MM.1S (cell line): ENCODE measurements around the gene PARP11.

Experiments
- DNase-seq: peaks from one replicate; pipeline ENCODE4 v3.0.0-alpha.2; 2015
- H2AFZ ChIP-seq: fragments of 300-600 bp; sonication (generic); 2 replicates; pipeline ENCODE4 v1.6.0; 2016; ENCODE audit warnings: antibody characterized with exemption, low read length
- H3F3A ChIP-seq: fragments of 300-600 bp; sonication (generic); 2 replicates; pipeline ENCODE4 v1.6.1; 2016; ENCODE audit warnings: mild to moderate bottlenecking, antibody characterized with exemption, low read length, moderate library complexity, mixed read lengths; ENCODE audit not compliant: insufficient read depth
- H3K27ac ChIP-seq: fragments of 300-600 bp; sonication (generic); 2 replicates; pipeline ENCODE4 v1.5.1; 2016; ENCODE audit warnings: mild to moderate bottlenecking, low read length
- H3K27me3 ChIP-seq: fragments of 300-600 bp; sonication (generic); replicated peaks from 2 replicates; pipeline ENCODE4 v1.6.0; 2016; ENCODE audit warnings: low read length; ENCODE audit not compliant: insufficient read depth
- H3K36me3 ChIP-seq: fragments of 300-600 bp; sonication (generic); replicated peaks from 2 replicates; pipeline ENCODE4 v1.6.1; 2016; ENCODE audit warnings: mild to moderate bottlenecking, low read length, mixed read lengths; ENCODE audit not compliant: insufficient read depth
- H3K4me1 ChIP-seq: fragments of 300-600 bp; sonication (generic); 2 replicates; pipeline ENCODE4 v1.6.1; 2016; ENCODE audit warnings: low read length, mixed read lengths
- H3K4me2 ChIP-seq: fragments of 300-600 bp; sonication (generic); 2 replicates; pipeline ENCODE4 v1.6.0; 2016; ENCODE audit warnings: low read depth, low read length
- H3K4me3 ChIP-seq: fragments of 300-600 bp; sonication (generic); 2 replicates; pipeline ENCODE4 v1.5.1; 2016; ENCODE audit warnings: low read length, mixed read lengths
- H3K79me2 ChIP-seq: fragments of 300-600 bp; sonication (generic); 2 replicates; pipeline ENCODE4 v1.6.1; 2016; ENCODE audit warnings: mixed run types, low read length, mixed read lengths
- H3K9ac ChIP-seq: fragments of 300-600 bp; sonication (generic); 2 replicates; pipeline ENCODE4 v1.6.1; 2016; ENCODE audit warnings: low read length, mixed read lengths
- H3K9me2 ChIP-seq: fragments of 300-600 bp; sonication (generic); replicated peaks from 2 replicates; pipeline ENCODE4 v1.6.1; 2016; ENCODE audit warnings: mild to moderate bottlenecking, low read length, mixed read lengths; ENCODE audit not compliant: insufficient read depth
- H3K9me3 ChIP-seq: fragments of 300-600 bp; sonication (generic); replicated peaks from 2 replicates; pipeline ENCODE4 v1.6.1; 2016; ENCODE audit warnings: mild to moderate bottlenecking, low read length, mixed read lengths; ENCODE audit not compliant: insufficient read depth
- H4K20me1 ChIP-seq: fragments of 300-600 bp; sonication (generic); 2 replicates; pipeline ENCODE4 v1.6.1; 2016; ENCODE audit warnings: mild to moderate bottlenecking, low read length, moderate library complexity, mixed read lengths; ENCODE audit not compliant: insufficient read depth
- EZH2 ChIP-seq: fragments of 300-600 bp; sonication (generic); optimal IDR thresholded peaks from 2 replicates; pipeline ENCODE3; 2017; ENCODE audit warnings: low read depth, mild to moderate bottlenecking, antibody characterized with exemption, low read length, mixed read lengths
- EZH2phosphoT487 ChIP-seq: fragments of 300-600 bp; sonication (generic); IDR thresholded peaks from 2 replicates; pipeline ENCODE4 v1.6.1; 2018; ENCODE audit warnings: antibody characterized with exemption, low read length
- TF ChIP-seq, protein P1 (sequence below): fragments of 300-600 bp; sonication (generic); IDR thresholded peaks from 2 replicates; pipeline ENCODE4 v1.5.1; 2016; ENCODE audit warnings: antibody characterized with exemption, low read length, mixed read lengths

The PARP11 gene

DNA sequence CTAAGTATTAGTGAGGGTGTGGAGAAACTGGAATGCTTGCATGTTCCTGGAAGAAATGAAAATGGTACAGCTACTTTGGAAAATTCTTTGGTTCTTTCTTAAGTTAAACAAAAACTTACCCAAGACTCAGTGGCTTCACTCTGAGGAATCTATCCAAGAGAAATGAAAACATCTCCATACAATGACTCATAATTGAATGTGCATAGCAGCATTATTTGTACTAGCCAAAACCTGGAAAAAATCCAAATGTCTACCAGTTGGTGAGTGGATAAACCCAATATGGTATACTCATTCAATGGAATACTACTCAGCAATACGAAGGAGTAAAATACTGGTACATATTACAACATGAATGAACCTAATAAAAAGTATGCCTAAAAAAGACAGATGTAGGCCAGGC is 102.3 kb downstream of the PARP11 start:
- H4K20me1 ChIP-seq, result no peaks in the 10 kb centered on the region
- DNase-seq, result no peak
- H3K9ac ChIP-seq, result no peak overlapping the region
- TF ChIP-seq EZH2 (no peak), EZH2phosphoT487 (no peak)
- TF ChIP-seq, protein P1, sequence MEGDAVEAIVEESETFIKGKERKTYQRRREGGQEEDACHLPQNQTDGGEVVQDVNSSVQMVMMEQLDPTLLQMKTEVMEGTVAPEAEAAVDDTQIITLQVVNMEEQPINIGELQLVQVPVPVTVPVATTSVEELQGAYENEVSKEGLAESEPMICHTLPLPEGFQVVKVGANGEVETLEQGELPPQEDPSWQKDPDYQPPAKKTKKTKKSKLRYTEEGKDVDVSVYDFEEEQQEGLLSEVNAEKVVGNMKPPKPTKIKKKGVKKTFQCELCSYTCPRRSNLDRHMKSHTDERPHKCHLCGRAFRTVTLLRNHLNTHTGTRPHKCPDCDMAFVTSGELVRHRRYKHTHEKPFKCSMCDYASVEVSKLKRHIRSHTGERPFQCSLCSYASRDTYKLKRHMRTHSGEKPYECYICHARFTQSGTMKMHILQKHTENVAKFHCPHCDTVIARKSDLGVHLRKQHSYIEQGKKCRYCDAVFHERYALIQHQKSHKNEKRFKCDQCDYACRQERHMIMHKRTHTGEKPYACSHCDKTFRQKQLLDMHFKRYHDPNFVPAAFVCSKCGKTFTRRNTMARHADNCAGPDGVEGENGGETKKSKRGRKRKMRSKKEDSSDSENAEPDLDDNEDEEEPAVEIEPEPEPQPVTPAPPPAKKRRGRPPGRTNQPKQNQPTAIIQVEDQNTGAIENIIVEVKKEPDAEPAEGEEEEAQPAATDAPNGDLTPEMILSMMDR, result no peak
- H3K27me3 ChIP-seq, result no peaks in the 10 kb centered on the region
- H3K4me1 ChIP-seq, result no peaks in the 10 kb centered on the region
- H3K9me2 ChIP-seq, result no peaks in the 10 kb centered on the region
- no peaks in the 10 kb centered on the region for H3K9me3 ChIP-seq
- H3K4me2 ChIP-seq, result no peak overlapping the region
- H3K27ac ChIP-seq, result no peak overlapping the region
- no peak overlapping the region for H2AFZ ChIP-seq
- H3K79me2 ChIP-seq, result no peaks in the 10 kb centered on the region
- H3K4me3 ChIP-seq, result no peak overlapping the region
- H3K36me3 ChIP-seq, result no peaks in the 10 kb centered on the region
- no peaks in the 10 kb centered on the region for H3F3A ChIP-seq

DNA sequence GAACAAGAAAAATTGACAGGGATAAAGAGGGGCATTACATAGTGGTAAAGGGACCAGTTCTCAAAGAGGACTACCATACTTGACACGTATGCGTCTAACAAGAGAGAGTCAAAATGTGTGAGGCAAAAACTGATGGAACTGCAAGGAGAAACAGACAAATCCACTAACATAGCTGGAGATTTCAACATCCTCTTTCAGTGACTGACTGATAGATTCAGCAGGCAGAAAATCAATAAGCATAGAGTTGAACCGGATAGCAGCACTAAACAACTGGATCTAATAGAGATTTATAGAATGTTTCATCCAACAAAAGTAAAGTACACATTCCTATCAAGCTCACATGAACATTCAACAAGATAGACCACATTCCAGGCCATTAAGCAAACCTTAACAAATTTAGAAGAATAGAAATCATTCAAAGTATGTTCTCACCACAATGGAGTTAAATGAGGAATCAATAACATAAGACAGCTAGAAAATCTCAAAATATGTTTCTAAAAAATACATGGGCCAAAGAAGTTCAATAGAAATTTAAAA is 104.2 kb downstream of the PARP11 start:
- Histone ChIP-seq H3K4me1 (no peaks in the 10 kb centered on the region), H3F3A (no peaks in the 10 kb centered on the region), H3K4me3 (no peak overlapping the region), H3K4me2 (no peak overlapping the region), H3K79me2 (no peaks in the 10 kb centered on the region), H3K9me3 (no peaks in the 10 kb centered on the region), H3K27me3 (no peaks in the 10 kb centered on the region), H3K36me3 (no peaks in the 10 kb centered on the region), H3K27ac (no peak overlapping the region), H3K9ac (no peak overlapping the region), H4K20me1 (no peaks in the 10 kb centered on the region), H3K9me2 (no peaks in the 10 kb centered on the region), H2AFZ (no peak overlapping the region)
- TF ChIP-seq EZH2phosphoT487, result no peak
- TF ChIP-seq, protein P1, result no peak
- TF ChIP-seq EZH2, result no peak
- DNase-seq, result no peak

DNA sequence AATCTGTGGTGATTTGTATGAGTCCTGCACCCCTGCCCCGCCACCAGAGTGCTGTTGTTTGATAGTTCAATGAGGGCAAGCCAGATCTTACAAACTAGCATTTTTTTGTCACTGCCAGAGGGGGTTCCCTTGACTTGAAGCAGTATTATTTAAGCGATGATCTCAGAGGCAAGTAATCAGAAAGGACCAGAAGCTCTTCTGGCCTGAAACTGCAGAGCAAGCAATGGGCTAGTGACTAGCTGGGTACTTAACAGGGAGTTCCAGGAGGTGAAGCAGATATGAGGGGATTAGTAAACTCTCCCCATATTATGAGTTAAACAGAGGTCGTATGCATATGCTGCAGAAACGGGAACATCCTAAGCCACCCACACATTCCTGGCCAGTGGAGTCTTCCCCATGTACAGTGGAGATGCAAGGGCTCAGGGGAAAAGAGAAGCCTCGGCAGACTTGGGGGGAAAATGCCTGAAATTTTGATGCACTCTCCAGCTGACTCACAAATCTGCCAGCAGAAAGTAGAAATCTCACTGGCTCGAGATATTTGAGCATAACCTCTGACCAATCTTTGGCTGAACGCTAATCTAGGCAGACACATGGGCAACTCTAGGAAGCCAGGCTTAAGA is 112.0 kb downstream of the PARP11 start:
- no peak overlapping the region for H3K4me2 ChIP-seq
- no peaks in the 10 kb centered on the region for H3K9me3 ChIP-seq
- H3K9me2 ChIP-seq, result no peaks in the 10 kb centered on the region
- H3K9ac ChIP-seq, result no peak overlapping the region
- TF ChIP-seq EZH2phosphoT487, result no peak
- TF ChIP-seq, protein P1, result no peak
- TF ChIP-seq EZH2, result no peak
- H3K27ac ChIP-seq, result no peak overlapping the region
- no peaks in the 10 kb centered on the region for H3K79me2 ChIP-seq
- no peaks in the 10 kb centered on the region for H3F3A ChIP-seq
- H2AFZ ChIP-seq, result no peak overlapping the region
- H3K4me1 ChIP-seq, result no peaks in the 10 kb centered on the region
- no peaks in the 10 kb centered on the region for H4K20me1 ChIP-seq
- no peaks in the 10 kb centered on the region for H3K27me3 ChIP-seq
- no peaks in the 10 kb centered on the region for H3K36me3 ChIP-seq
- DNase-seq, result no peak
- no peak overlapping the region for H3K4me3 ChIP-seq
